ENCODE data around the gene HELLS. TPM values are rescaled to one million over a fixed set of nuclear protein-coding genes. Genes with fewer than 3 reads are reported as not detected.

Gene HELLS
- total RNA-seq, 4 donors from 2014 or later, result 1.9 to 15.1 (median 7.1) TPM

- H3K27ac ChIP-seq, result no peak overlapping the region
- TF ChIP-seq EP300 (IDR thresholded peaks at IDR 0.05; ENCODE audit: low read depth), result no peak
- TF ChIP-seq POLR2AphosphoS5 (IDR thresholded peaks at IDR 0.05), result no peak
- no peak for TF ChIP-seq CTCF (IDR thresholded peaks at IDR 0.05)
- no peak for TF ChIP-seq POLR2A (IDR thresholded peaks at IDR 0.05)
- intact Hi-C loops (cut with DNase I; ENCODE audit: low total_unique reads) (no loop called here), in situ Hi-C loops (cut with MboI; ENCODE audit: low pct_ligation_motif_present in 1 of 4, low pct_unique_long_range_greater_than_20kb in 1 of 4, low sequenced_read_pairs in 3 of 4) (no loop called here)
- H3K27me3 ChIP-seq, result no peaks in the 10 kb centered on the region
- H3K4me3 ChIP-seq, result no peak overlapping the region
- 73 to 91% methylated on average over 2 of the region's 2 CpGs for WGBS, 2 donors (ENCODE audit: low coverage in 1 of 2)
- no peaks in the 10 kb centered on the region for H3K9me3 ChIP-seq
- H3K36me3 ChIP-seq, result no peaks in the 10 kb centered on the region
- H3K4me1 ChIP-seq, result peaks cover 0 to 4% (median 0%) of the 10 kb centered on the region in 4 donors
- no peak for DNase-seq
Observed at GRCh38 chr10:94614558-94614957, 69.0 kb downstream of the HELLS start.

GRCh38 chr10:94617389-94617944 is 71.9 kb downstream of the HELLS start:
- in situ Hi-C loops (cut with MboI; ENCODE audit: low pct_ligation_motif_present in 1 of 4, low pct_unique_long_range_greater_than_20kb in 1 of 4, low sequenced_read_pairs in 3 of 4), result no loop called here
- Histone ChIP-seq H3K9me3 (no peaks in the 10 kb centered on the region), H3K27ac (no peak overlapping the region), H3K4me1 (peaks cover 0 to 4% (median 0%) of the 10 kb centered on the region in 4 donors), H3K36me3 (no peaks in the 10 kb centered on the region), H3K27me3 (no peaks in the 10 kb centered on the region), H3K4me3 (no peak overlapping the region)
- no peak for DNase-seq
- intact Hi-C loops (cut with DNase I; ENCODE audit: low total_unique reads), result no loop called here
- WGBS, 2 donors (ENCODE audit: low coverage in 1 of 2), result 52% methylated on average over 5 of the region's 5 CpGs; no CpG with 5 or more reads in 1 of the 2 donors
- TF ChIP-seq POLR2A (IDR thresholded peaks at IDR 0.05) (no peak), POLR2AphosphoS5 (IDR thresholded peaks at IDR 0.05) (no peak), EP300 (IDR thresholded peaks at IDR 0.05; ENCODE audit: low read depth) (no peak), CTCF (IDR thresholded peaks at IDR 0.05) (no peak)

- no peaks in the 10 kb centered on the region for H3K36me3 ChIP-seq
- intact Hi-C loops (cut with DNase I; ENCODE audit: low total_unique reads) (no loop called here), in situ Hi-C loops (cut with MboI; ENCODE audit: low pct_ligation_motif_present in 1 of 4, low pct_unique_long_range_greater_than_20kb in 1 of 4, low sequenced_read_pairs in 3 of 4) (no loop called here)
- H3K4me3 ChIP-seq, result no peak overlapping the region
- no peaks in the 10 kb centered on the region for H3K9me3 ChIP-seq
- no peaks in the 10 kb centered on the region for H3K27me3 ChIP-seq
- DNase-seq, result no peak
- no peak for TF ChIP-seq EP300 (IDR thresholded peaks at IDR 0.05; ENCODE audit: low read depth)
- no peak for TF ChIP-seq POLR2AphosphoS5 (IDR thresholded peaks at IDR 0.05)
- TF ChIP-seq POLR2A (IDR thresholded peaks at IDR 0.05), result no peak
- no peak for TF ChIP-seq CTCF (IDR thresholded peaks at IDR 0.05)
- peaks cover 0 to under 1% (median 0%) of the 10 kb centered on the region in 4 donors for H3K4me1 ChIP-seq
- WGBS, 2 donors (ENCODE audit: low coverage in 1 of 2), result 65% methylated on average over 1 of the region's 1 CpG; no CpG with 5 or more reads in 1 of the 2 donors
- H3K27ac ChIP-seq, result no peak overlapping the region
Observed at GRCh38 chr10:94622666-94623205, 77.1 kb downstream of the HELLS start.

GRCh38 chr10:94623572-94623971 is 78.0 kb downstream of the HELLS start:
- H3K9me3 ChIP-seq, result no peaks in the 10 kb centered on the region
- DNase-seq, result no peak
- TF ChIP-seq CTCF (IDR thresholded peaks at IDR 0.05) (no peak), POLR2AphosphoS5 (IDR thresholded peaks at IDR 0.05) (no peak), POLR2A (IDR thresholded peaks at IDR 0.05) (no peak), EP300 (IDR thresholded peaks at IDR 0.05; ENCODE audit: low read depth) (no peak)
- H3K27me3 ChIP-seq, result no peaks in the 10 kb centered on the region
- in situ Hi-C loops (cut with MboI; ENCODE audit: low pct_ligation_motif_present in 1 of 4, low pct_unique_long_range_greater_than_20kb in 1 of 4, low sequenced_read_pairs in 3 of 4), result no loop called here
- intact Hi-C loops (cut with DNase I; ENCODE audit: low total_unique reads), result no loop called here
- no peak overlapping the region for H3K27ac ChIP-seq
- H3K4me1 ChIP-seq, result no peaks in the 10 kb centered on the region
- WGBS, 2 donors (ENCODE audit: low coverage in 1 of 2), result 75 to 100% methylated on average over 1 to 2 of the region's 2 CpGs
- H3K36me3 ChIP-seq, result no peaks in the 10 kb centered on the region
- no peak overlapping the region for H3K4me3 ChIP-seq

Measured in transverse colon (tissue), 4 donors.